SH-SY5Y (cell line): ENCODE measurements around the gene GPBP1L1.

Source experiments
- GATA2 ChIP-seq: IDR thresholded peaks from 2 replicates; pipeline ENCODE4 v1.6.1; 2011; ENCODE audit warnings: mild to moderate bottlenecking, low read depth, low read length
- GATA3 ChIP-seq: IDR thresholded peaks from 2 replicates; pipeline ENCODE4 v1.6.1; 2011; ENCODE audit warnings: low read depth, mild to moderate bottlenecking, low read length, moderate library complexity

Gene GPBP1L1

DNA sequence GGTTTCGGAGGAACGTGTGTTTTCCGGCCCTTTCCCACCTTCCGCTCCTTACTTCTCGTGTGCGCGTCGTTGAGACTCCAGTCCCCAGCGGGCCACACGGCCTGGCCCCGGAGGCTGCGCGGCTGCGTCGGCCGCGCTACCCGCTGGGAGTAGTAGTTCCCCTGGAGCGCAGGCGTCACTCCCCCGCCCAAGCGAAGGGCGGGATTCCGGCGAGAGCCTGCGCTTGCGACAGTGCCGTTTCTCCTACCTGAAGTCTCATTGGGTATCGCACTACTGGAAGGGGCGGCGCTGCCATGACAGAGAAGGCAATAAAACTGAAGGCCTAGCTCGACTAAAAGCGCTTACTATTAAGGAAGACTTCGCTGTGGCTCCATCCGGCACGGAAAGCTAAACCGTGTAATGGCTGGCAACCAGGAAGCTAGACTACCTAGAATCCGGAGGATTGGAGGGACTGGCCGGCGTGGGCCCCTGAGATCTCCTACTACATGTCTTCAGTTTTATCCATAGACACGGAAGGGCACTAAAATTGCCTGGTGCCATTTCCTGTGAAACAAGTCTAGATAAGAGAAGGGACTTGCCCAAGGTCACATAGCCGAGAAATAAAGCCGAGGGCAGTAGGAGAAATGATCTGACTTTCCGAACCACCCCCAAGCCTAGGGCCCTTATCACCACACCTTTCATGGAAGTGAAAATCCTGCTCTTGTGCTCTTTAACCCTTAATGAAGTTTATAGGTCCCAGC lies 851 bp upstream of the GPBP1L1 start:
- TF ChIP-seq GATA3 (no peak), GATA2 (no peak)

DNA sequence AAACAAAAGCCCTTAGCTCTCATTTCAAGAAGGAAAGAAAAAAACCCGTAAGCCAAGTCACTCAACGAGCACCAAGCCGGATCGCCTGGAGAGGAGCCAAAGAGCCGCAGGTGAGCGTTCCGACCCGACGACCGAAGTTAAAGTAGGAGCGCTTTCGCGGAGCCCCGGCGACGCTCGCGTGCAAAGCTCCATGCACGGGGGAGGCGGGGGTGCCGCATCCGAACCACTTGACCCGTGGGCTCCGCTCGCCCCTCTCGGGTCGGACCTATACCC lies 382 bp downstream of the GPBP1L1 start:
- TF ChIP-seq GATA3 (no peak), GATA2 (no peak)

- no peak for TF ChIP-seq GATA3
- TF ChIP-seq GATA2: no peak
Observed at GRCh38 chr1:45685308-45686014, 872 bp downstream of the GPBP1L1 start.

- TF ChIP-seq GATA3: no peak
- TF ChIP-seq GATA2: no peak
Observed at GRCh38 chr1:45684402-45684801, 1.9 kb downstream of the GPBP1L1 start.

DNA sequence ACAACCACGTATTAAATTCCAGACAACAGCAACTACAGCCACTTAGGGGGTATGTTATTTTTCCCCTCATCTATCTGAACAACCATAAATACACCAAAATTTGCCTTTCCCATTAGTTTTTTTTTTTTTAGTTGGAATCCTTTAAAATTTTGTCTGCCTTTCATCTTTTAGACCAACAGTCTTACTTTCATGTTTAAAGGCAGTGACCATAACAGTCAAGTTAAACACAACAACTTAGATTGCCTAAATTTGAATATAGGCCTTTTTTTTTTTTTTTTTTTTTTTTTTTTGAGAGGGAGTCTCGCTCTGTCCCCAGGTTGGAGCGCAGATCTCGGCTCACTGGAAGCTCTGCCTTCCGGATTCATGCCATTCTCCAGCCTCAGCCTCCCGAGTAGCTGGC lies 3.4 kb downstream of the GPBP1L1 start:
- no peak for TF ChIP-seq GATA2
- TF ChIP-seq GATA3: no peak

- TF ChIP-seq GATA2 (no peak), GATA3 (no peak)
Observed at GRCh38 chr1:45679123-45679522, 7.2 kb downstream of the GPBP1L1 start.

GRCh38 chr1:45678489-45678888 lies 7.8 kb downstream of the GPBP1L1 start:
- TF ChIP-seq GATA2: no peak
- no peak for TF ChIP-seq GATA3

DNA sequence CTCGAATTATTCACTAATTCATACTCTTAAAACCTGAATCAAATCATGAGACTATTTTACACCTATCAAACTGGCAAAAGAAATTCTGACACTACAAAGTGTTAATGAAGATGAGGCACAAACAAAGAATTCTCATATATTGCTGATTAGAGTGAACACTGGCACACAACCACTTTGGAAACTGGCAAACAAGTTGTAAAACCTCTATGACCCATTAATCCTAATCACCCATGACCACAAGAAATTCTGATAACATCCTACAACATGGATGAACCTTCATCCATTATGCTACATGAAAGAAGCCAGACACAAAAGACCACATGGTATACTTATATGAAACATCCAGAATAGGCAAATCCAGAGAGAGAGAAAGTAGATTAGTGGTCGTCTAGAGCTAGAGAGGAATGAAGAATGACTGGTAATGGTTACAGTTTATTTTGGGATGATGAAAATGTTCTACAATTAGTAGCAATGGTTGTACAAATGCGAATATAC lies 8.5 kb downstream of the GPBP1L1 start:
- TF ChIP-seq GATA3 (no peak), GATA2 (no peak)

DNA sequence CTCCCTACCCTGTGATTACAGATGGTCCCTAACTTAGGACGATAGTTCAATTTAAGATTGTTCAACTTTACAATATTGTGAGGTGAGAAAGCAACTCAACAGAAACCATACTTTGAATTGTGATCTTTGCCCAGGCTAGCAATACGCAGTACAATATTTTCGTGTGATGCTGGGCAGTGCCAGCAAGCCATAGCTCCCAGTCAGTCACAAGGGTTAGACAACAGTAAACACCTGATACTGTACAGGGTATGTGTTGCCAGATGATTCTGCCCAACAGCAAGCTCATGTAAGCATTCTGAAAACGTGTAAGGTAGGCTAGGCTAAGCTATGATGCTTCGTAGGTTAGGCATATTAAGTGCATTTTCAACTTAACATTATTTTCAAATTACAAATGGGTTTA lies 11.9 kb downstream of the GPBP1L1 start:
- no peak for TF ChIP-seq GATA3
- no peak for TF ChIP-seq GATA2

DNA sequence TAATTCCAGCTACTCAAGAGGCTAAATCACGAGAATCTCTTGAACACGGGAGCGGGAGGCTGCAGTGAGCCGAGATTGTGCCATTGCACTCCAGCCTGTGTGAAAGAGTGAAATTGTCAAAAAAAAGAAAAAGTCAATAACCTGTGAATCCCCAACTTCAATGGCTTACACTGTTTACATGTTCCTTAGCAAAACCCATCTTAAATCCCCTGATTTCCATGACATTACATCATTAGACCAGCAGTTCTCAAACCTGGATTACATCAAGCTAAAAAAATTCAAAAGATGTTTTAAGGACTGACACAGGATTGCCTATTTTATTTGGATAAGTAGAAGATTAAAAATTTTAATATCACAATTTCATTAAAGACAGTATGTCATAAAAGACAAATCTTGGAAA lies 12.4 kb downstream of the GPBP1L1 start:
- no peak for TF ChIP-seq GATA3
- TF ChIP-seq GATA2: no peak

DNA sequence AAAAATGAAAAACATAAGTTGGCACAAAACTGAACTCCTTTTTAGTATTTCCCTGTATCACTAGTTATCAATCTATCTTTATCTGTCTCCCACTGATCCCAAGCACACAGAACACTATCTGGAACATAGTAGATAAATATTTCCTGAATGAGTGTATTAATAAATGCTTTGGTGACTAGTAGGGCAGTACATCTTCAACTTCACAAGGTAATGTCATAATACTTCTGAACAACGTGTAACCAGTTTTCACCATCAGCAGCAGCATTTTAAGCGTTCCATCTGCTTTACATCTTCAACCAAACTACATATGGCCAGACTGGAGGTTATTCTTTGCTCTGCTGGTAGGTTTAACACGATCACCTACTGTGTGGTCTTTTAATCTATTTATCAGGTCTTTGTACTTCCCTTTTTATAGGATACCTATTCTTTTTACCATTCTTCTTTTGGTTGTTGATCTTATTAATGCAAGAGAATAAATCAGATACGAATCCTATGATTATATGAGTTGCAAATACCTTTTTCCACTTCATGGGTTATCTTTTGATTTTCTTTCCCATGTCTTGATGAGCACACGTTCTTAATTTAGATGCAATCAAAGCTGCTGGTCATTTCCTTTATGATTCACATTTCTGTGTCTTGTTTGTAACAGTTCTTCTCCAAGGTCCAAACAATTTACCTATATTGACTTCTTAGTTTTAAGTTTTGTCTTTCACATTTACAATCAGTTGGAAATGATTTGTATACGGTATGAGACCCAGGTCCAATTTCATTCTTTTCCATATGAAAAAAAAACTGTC lies 16.3 kb downstream of the GPBP1L1 start:
- TF ChIP-seq GATA2 (no peak), GATA3 (no peak)

GRCh38 chr1:45669379-45669778 lies 17.0 kb downstream of the GPBP1L1 start:
- no peak for TF ChIP-seq GATA3
- no peak for TF ChIP-seq GATA2

DNA sequence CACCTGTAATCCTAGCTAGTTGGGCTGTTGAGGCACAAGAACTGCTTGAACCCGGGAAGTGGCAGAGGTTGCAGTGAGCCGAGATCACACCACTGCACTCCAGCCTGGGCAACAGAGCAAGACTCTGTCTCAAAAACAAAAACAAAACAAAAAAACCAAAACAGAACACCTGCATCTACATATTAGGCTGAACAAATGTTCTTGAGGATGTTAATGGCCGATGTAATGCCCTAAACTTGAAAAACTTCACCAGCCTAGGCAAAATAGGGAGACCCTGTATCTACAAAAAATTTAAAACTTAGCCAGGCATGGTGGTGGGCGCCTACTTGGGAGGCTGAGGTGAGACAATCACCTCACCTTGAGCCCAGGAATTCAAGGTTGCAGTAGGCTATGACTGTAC lies 17.8 kb downstream of the GPBP1L1 start:
- TF ChIP-seq GATA2 (no peak), GATA3 (no peak)

DNA sequence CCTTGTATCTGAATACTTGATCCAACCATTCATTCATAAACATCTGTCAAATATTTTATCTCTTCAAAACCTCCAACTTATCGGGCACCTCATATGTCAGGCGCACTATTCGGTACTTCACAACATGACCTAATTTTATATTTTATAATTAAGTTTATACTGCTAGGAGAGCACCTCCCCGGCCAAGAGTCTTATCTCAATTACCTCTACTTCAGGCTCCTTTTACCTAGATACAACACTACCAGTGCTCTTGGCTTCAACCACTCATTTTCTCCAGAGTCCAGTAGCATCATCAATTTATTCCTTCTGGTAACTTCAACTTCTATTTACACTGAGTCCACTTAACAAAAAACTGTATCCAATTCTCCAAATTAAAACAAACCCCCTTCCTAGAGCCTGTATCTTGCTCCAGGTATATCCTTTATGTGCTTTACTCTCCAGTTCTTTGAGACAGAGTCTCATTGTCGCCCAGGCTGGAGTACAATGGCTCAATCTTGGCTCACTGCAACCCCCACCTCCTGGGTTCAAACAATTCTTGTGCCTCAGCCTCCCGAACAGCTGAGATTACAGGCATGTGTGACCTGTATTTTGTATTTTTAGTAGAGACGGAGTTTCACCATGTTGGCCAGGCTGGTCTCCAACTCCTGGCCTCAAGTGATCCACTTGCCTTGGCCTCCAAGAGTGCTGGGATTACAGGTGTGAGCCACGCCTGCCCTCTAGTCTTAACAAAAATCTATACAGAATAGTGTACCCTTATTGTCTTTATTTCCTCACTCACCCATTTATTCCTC lies 18.8 kb downstream of the GPBP1L1 start:
- no peak for TF ChIP-seq GATA3
- TF ChIP-seq GATA2: no peak

DNA sequence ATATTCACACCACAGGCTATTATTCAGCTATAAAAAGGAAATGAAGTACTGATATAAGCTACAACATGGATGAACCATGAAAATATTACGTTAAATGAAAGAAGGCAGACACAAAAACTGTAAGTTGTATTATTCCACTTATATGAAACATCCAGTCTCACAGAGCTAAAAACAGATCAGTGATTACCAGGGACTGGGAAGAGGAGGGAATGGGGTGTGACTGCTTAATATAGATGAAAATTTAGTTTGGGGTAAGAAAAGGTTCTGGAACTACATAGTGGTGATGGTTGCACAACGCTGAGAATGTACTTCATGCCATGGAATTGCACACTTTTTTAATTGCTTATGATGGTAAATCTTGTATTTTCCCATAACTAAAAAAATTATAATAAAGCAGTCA lies 19.5 kb downstream of the GPBP1L1 start:
- TF ChIP-seq GATA3 (no peak), GATA2 (no peak)
